Measurements from ENCODE around the gene CCDC200.

Gene CCDC200

DNA sequence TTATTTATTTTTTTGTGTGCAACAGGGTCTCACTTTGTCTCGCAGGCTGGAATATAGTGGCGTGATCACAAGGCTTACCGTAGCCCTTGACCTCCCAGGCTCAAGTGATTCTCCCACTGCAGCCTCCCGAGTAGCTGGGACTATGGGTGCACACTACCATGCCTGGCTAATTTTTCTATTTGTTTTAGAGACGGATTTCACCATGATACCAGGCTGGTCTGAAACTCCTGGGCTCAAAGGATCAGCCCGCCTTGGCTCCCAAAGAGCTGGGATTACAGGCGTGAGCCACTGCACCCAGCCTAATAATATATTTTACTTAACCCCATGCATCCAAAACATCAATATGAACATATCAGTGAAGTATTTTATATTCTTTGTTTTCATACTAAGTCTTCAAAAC, 2.0 kb downstream of the CCDC200 start:
- H3K4me3 ChIP-seq (ENCODE audit: low read depth, low read length), result no peak overlapping the region
- in situ Hi-C loops (cut with HindIII; ENCODE audit: low sequenced_read_pairs), result no loop called here
- no peak for DNase-seq (ENCODE audit: low read depth)
- TF ChIP-seq, protein P1, sequence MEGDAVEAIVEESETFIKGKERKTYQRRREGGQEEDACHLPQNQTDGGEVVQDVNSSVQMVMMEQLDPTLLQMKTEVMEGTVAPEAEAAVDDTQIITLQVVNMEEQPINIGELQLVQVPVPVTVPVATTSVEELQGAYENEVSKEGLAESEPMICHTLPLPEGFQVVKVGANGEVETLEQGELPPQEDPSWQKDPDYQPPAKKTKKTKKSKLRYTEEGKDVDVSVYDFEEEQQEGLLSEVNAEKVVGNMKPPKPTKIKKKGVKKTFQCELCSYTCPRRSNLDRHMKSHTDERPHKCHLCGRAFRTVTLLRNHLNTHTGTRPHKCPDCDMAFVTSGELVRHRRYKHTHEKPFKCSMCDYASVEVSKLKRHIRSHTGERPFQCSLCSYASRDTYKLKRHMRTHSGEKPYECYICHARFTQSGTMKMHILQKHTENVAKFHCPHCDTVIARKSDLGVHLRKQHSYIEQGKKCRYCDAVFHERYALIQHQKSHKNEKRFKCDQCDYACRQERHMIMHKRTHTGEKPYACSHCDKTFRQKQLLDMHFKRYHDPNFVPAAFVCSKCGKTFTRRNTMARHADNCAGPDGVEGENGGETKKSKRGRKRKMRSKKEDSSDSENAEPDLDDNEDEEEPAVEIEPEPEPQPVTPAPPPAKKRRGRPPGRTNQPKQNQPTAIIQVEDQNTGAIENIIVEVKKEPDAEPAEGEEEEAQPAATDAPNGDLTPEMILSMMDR (IDR thresholded peaks at IDR 0.05; ENCODE audit: low read depth, low read length, missing control alignments), result no peak

DNA sequence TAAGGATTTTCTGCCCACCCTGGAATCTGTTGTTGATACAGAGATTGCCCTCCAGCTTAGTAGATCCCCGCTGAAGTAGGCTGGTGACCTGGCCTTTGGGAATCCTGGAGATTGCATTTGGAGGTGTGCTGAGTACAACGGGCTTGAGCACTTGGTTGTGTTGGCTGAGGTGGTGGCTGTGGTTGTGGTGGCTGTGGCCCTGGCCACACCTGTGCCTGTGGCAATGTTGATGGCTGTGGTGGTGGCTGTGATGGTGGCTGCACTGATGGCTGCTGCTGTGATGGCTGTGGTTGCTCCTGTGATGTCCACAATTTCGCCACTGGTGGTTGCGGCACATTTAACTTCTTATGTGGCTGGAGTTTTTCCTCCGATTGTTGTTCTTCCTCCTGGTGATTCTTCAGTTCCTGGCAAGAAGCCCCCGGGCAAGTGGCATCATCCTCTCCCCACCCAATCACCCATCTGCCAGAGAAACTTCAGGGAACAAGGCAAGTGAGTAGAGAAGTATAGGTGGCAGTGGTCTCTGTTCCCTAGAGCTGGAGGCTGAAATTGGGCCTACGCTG, 4.2 kb downstream of the CCDC200 start:
- no peak for DNase-seq (ENCODE audit: low read depth)
- TF ChIP-seq, protein P1 (IDR thresholded peaks at IDR 0.05; ENCODE audit: low read depth, low read length, missing control alignments), result no peak
- H3K4me3 ChIP-seq (ENCODE audit: low read depth, low read length), result no peak overlapping the region
- in situ Hi-C loops (cut with HindIII; ENCODE audit: low sequenced_read_pairs), result no loop called here

DNA sequence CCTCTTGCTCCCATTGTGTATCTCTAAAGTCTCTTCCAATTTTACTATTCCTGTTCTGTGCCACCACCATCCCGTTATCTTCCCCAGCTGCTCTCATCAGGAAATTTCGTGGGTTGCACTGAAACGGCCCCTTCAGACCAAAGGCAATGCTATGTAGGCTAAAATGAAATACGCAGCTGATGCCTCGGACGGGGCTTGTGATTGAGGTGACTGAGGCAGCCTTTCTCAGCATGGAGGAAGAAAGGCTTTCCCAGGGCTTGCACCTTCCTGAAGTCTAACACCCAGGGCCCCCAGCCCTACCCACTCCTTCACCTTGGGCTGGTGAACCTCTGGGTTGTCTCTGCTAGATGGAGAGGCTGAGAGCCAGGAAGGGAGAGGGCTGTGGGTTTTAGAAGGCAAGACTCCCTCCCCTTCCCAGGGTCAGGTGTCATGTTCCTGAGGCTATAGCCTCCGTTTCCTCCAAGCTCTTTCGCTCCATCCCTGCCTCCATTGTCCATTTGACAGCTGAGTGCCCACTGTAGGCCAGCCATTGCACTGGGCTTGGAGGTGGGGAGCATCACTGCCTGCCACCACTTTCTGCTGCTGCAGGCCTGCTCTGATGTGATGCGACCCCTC, 7.8 kb downstream of the CCDC200 start:
- in situ Hi-C loops (cut with HindIII; ENCODE audit: low sequenced_read_pairs), result no loop called here

DNA sequence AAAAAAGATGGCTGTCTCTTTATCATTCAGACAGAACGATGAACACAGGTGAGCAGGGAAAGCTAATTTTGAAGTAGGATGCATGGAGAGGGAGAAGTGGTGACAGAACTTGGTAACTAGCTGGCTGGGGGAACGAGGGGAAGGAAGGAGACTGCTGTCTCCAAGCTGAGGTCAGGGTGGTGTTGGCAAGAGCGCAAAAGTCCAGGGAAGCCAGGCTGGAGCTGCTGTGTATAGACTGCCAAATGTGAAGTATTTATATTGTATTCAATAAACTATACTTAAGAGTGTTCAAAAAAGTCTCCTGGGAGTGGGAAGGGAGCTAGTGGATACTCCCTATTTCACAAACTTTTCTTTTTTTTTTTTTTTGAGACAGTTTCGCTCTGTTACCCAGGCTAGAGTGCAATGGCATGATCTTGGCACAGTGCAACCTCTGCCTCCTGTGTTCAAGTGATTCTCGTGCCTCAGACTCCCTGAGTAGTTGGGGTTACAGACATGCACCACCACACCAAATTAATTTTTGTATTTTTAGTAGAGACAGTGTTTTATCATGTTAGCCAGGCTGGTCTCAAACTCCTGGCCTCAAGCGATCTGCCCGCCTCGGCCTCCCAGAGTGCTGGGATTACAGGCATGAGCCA, 8.6 kb downstream of the CCDC200 start:
- in situ Hi-C loops (cut with HindIII; ENCODE audit: low sequenced_read_pairs), result no loop called here
- no peak for DNase-seq (ENCODE audit: low read depth)
- H3K4me3 ChIP-seq (ENCODE audit: low read depth, low read length), result no peak overlapping the region
- TF ChIP-seq, protein P1 (IDR thresholded peaks at IDR 0.05; ENCODE audit: low read depth, low read length, missing control alignments), result no peak

More for the DNA sequence above, 7.8 kb downstream of the CCDC200 start:
- TF ChIP-seq, protein P1 (IDR thresholded peaks at IDR 0.05; ENCODE audit: low read depth, low read length, missing control alignments), result no peak
- DNase-seq (ENCODE audit: low read depth), result no peak
- no peak overlapping the region for H3K4me3 ChIP-seq (ENCODE audit: low read depth, low read length)

DNA sequence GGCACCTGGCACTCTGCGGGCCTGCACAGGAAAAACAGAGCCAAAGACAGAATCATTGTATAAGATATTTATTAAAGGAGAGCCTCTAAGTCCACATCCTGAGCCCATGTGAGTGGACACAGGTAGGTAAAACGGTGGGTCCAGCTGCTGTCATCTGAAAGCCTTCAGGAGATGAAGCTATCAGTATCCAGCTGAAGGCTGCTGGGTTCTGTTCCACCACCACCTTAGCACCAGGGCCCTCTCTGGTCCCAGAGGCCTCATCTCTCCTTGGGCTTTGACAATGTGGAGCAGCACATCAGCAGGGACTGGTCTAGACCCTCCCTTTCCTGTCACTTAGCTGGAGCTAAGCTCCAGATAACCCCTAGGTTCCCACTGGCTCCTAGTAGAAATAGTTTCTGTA, 9.4 kb downstream of the CCDC200 start:
- no peak for DNase-seq (ENCODE audit: low read depth)
- TF ChIP-seq, protein P1 (IDR thresholded peaks at IDR 0.05; ENCODE audit: low read depth, low read length, missing control alignments), result no peak
- in situ Hi-C loops (cut with HindIII; ENCODE audit: low sequenced_read_pairs), result no loop called here
- no peak overlapping the region for H3K4me3 ChIP-seq (ENCODE audit: low read depth, low read length)

DNA sequence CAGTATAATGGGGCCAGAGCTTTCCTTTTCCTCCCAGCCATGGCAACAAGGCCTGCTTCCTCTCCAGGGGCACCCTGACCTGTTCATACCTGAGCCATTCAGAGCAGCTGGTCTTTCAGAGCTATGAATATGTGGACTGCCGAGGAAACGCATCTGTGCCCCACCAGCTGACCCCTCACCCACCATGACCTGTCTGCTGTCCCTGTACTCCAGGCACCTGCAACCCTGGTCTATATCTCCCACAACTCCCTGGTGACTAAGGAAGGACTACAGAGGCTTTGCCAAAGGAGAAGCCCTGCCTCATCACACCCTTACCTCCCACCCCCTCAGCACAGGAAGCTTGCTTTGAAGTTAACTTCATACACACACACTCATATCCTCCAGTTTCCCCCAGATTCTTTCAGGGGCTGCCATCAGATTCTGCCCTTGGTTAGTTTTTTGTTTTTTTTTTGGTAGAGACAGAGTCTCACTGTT, 10.8 kb downstream of the CCDC200 start:
- TF ChIP-seq, protein P1 (IDR thresholded peaks at IDR 0.05; ENCODE audit: low read depth, low read length, missing control alignments), result no peak
- no peak for DNase-seq (ENCODE audit: low read depth)
- in situ Hi-C loops (cut with HindIII; ENCODE audit: low sequenced_read_pairs), result no loop called here
- H3K4me3 ChIP-seq (ENCODE audit: low read depth, low read length), result no peak overlapping the region

Measured in astrocyte of the cerebellum (primary cell).